ENCODE measurements around the gene GCN1.

GCN1 gene

GRCh38 chr12:120081641-120082040 is 112.9 kb downstream of the GCN1 start:
- CTCF ChIA-PET, result no interaction called here
- H3K4me3 ChIP-seq (ENCODE audit: low read depth, low read length), result no peak overlapping the region
- no peak for TF ChIP-seq CTCF (IDR thresholded peaks at IDR 0.05; ENCODE audit: insufficient read depth, low read length, missing control alignments)
- no peak for DNase-seq (ENCODE audit: low read depth, low spot score)
- POLR2A ChIA-PET, result no interaction called here

- ChIA-PET POLR2A (no interaction called here), CTCF (interaction anchor here (1.5 kb wide), 1 partner anchor 8 kb away, joined by 7 read pairs; no protein-coding TSS in a partner anchor)
- TF ChIP-seq CTCF (IDR thresholded peaks at IDR 0.05; ENCODE audit: insufficient read depth, low read length, missing control alignments), result no peak
- DNase-seq (ENCODE audit: low read depth, low spot score), result no peak
- H3K4me3 ChIP-seq (ENCODE audit: low read depth, low read length), result no peak overlapping the region
These were observed 114.8 kb downstream of the GCN1 start for GRCh38 chr12:120079411-120080400.

DNA sequence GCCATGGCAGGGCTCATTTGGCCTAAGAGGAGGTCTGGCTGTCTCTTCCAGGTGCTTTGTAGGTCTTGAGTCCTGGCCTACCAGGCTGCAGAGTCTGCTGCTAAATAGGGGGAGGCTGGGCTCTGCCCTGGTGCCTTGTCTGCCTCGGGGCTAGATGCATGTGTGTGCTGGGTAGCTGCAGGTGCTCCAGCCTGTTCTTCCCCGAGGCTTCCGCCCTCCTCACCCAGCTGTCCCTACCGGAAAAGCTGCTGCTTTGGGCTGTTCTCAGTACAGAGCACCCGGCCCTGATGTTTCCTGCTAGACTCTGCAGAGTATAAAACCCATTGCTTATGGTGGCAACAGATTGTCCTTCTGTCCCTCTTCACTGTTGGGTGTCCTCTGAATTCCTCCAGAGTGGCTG is 115.6 kb downstream of the GCN1 start:
- POLR2A ChIA-PET, result no interaction called here
- CTCF ChIA-PET, result interaction anchor here (1.5 kb wide), 1 partner anchor 8 kb away, joined by 7 read pairs; no protein-coding TSS in a partner anchor
- no peak for TF ChIP-seq CTCF (IDR thresholded peaks at IDR 0.05; ENCODE audit: insufficient read depth, low read length, missing control alignments)
- H3K4me3 ChIP-seq (ENCODE audit: low read depth, low read length), result no peak overlapping the region
- no peak for DNase-seq (ENCODE audit: low read depth, low spot score)

GRCh38 chr12:120077260-120077659 is 117.3 kb downstream of the GCN1 start:
- DNase-seq (ENCODE audit: low read depth, low spot score), result no peak
- H3K4me3 ChIP-seq (ENCODE audit: low read depth, low read length), result no peak overlapping the region
- CTCF ChIA-PET, result no interaction called here
- no peak for TF ChIP-seq CTCF (IDR thresholded peaks at IDR 0.05; ENCODE audit: insufficient read depth, low read length, missing control alignments)
- POLR2A ChIA-PET, result no interaction called here
